NB4 (cell line): ENCODE measurements around the gene ARAP3.

Source experiments
- CTCF ChIP-seq: IDR thresholded peaks from one replicate; pipeline ENCODE4 v1.5.1; 2012; ENCODE audit warnings: low read depth, low read length
- MYC ChIP-seq: IDR thresholded peaks from 2 replicates; pipeline ENCODE4 v1.6.1; 2011; ENCODE audit warnings: low read depth, low read length
- POLR2A ChIP-seq: IDR thresholded peaks from 2 replicates; pipeline ENCODE4 v1.6.1; 2011; ENCODE audit warnings: mild to moderate bottlenecking; ENCODE audit not compliant: insufficient read length; ENCODE audit errors: extremely low read depth

DNA sequence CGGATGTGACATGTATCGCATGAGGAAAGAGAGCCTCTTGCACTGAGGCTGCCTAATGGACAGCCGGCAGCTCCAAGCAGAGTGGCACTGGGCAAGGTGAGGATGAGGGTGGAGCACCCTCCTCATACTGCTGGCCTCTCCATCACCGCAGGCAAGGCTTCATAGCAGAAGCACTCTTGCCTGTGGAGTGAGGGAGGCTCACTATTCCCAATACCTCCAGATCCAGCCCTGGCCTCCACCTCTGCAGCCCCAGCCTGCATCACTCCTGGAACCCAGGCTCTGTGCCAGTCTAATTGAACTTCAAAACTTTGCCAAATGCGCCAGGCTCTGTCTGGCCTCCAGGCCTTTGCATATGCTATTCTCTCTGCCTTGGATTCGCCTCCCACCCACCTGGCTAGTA, 29.7 kb upstream of the ARAP3 start:
- TF ChIP-seq CTCF (no peak), MYC (no peak), POLR2A (no peak)
